NCI-H2227 (cell line): ENCODE results near the gene LRP1B.

Source experiments
- DNase-seq: peaks from one replicate; lab custom pipeline; 2025; ENCODE audit not compliant: unreplicated experiment; lab: John Stamatoyannopoulos, UW

Gene LRP1B

DNA sequence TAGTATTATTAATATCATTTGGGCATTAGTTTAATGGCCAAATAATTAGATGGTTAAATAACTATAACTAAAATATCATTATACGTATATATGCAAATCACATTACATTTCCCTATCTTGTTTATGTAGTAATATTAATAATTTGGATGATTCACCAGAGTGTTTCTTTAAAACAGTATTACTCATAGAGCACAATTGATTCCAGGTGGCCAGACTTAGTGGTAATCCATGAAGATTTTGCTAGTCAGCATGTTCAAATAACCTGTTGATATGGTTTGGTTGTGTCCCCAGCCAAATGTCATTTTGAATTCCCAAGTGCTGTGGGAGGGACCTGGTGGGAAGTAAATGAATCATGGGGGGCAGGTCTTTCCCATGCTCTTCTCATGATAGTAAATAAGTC, 782.3 kb downstream of the LRP1B start:
- no peak for DNase-seq

DNA sequence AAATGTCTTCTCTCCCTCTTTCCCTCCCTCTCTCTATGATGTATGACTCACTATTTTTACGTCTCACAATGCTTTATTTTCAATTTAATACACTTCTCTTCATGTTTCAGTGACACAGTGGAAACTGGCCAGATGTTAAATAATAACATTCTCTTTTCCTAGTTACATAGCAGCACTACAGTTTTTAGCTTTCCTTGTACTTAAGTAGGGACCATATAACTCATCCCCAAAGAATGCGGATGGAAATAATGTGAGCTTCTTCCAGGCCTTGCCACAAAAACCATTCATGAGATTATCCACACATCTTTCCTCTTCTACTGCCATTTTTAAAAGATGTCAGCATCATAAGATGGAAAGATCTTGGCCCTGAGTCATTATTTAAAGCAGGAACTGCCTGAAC, 789.4 kb downstream of the LRP1B start:
- DNase-seq = no peak

DNA sequence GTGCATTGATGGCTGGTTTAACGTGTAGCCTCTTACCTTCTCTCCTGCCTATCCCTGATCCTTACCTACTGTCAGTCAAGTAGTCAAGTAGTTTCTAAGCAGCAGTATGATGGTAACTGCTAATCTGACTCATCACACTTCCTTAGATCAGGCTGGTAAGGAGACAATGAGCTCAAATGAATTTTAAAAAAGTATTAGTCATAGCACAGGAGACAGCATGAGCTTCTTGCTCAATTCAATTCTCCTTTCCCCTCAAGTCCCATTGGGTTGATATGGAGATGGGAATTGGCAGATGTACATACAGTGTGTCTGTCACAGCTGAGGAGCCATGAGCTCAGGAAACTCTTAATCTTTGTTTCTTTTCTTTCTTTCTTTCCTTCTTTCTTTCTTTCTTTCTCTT, 799.7 kb downstream of the LRP1B start:
- DNase-seq = no peak

DNA sequence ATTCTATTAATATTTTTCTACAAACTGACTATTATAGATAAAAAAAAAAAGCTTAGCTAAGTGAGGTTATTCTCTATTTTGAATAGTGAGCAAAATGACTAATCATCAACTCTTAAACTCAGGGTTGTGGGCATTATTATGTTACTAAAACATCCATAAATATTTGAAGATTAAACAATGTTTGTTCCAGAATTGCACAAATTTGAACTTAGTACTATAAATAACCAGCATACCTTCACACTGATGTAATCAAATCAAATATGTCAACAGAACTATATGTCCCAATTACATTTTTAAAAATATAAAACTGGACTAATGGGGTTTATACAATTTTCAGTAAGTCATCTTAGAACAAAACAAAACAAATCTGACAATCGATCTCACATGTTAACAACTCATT, 800.9 kb downstream of the LRP1B start:
- no peak for DNase-seq

DNA sequence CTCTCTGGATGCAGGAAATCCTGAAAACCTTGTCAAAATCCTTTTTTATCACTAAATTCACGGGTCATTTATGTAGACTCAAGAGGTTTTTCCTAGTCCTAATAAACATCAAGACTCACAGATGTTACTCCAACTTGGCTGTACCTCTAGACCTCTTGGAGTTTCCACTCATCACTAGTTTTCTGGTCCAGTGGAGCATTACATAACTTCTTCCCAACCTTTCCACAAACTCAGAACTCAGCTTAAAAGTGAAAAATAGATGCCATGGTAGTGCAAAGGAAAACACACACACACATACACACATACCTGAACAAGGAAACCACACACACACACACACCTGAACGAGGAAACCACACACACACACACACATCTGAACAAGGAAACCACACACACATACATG, 807.2 kb downstream of the LRP1B start:
- no peak for DNase-seq

DNA sequence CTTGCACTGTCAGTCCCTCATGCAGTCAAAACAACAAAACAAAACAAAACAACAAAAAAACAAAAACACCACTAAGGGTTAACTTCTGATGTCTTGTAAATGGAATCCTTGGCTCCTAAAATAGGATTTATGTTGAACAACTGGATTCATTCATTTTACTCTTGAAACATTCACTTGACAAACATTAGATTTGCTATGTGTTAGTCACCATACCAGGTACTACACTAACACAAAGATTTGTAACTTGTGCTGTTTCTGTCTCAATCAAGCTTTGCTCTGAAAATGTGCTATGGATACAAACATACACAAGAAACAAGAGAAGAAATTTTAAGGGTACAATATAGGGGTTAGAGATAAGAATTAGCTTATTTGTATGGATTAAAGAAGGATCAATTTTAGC, 812.8 kb downstream of the LRP1B start:
- DNase-seq = no peak

DNA sequence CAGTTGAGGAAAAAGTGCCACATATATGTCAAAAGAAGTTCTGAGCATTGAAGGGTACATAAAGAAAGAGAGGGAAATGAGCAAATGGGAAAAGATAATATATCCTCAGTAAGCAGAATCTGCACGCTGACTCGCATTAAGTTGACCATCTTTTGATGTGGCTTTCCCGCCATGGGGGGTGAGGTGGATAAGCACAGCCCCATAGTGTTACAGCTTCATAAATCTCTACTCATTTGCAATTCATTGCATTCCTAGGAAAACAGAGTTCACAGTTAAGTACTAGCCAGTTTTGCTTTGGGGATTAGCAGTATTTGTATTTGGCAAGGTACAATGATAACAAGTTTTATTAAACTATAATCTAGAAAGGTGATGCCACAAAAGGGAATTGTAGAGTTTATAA, 814.2 kb downstream of the LRP1B start:
- DNase-seq = no peak

DNA sequence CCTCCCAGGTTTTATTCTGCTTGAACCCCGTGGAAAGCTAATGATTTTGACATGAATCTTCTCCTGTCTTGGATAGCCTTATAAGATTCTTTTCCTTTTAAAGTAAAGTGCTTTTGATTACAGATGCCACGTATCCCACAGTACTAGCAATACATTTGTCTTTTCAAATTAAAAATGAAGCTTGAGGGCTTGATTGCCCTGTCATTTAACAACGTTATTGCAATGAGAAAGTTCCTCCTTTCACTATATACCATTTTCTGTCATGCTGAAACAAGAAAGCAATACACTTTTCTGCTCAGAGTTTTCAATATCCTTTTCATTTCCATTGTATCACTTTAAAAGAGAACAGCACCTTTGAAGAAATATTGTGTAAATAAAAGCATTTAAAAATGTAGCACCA, 814.7 kb downstream of the LRP1B start:
- no peak for DNase-seq

DNA sequence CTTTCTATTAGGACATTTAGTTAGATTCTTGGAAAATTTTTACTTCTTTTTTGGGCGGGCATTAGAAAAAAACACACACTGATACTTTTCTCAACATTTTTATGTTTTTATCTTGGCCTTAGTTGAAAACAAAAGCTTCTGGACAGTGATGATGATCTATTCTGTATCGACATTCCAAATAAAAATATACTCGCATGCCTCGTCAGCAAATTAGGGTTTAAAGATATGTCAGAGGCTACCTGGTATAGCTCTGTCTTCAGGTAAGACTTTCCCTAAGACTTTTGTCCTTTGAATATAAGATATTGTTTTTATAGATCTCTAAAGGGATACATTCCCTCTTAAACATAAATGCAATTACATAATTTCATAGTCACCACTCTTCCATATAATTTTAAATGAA, 816.8 kb downstream of the LRP1B start:
- no peak for DNase-seq

DNA sequence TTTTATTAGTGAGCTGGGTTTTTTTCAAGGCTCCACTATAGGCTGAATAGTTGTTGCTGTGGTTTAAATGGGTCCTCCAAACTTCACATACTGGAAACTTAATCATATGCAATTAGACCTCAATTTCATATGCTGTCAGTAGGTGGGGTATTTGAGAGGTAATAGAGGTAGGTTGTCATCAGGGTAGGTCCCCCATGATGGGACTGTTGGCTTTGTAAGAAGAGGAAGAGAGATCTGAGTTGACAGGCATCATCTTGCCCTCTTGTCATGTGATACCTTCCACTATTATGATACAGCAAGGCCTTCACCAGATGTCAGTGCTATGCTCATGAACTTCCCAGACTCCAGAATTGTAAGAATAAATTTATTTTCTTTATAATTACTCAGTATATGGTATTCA, 819.4 kb downstream of the LRP1B start:
- DNase-seq = no peak

DNA sequence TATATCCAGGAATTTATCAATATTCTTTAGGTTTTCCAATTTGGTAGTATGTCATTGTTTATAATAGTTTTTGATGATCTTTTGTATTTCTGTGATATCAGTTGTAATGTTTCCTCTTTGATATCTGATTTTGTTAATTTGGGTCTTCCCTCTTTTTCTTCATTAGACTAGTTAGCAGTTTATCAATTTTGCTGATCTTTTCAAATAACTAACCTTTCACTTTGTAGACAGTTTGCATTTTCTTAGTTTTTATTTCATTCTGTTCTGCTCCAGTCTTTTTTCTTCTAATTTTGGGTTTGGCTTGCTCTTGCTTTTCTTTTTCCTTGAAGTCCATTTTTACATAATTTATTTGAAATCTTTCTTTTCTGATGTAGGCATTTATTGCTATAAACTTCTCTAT, 824.4 kb downstream of the LRP1B start:
- DNase-seq = no peak

DNA sequence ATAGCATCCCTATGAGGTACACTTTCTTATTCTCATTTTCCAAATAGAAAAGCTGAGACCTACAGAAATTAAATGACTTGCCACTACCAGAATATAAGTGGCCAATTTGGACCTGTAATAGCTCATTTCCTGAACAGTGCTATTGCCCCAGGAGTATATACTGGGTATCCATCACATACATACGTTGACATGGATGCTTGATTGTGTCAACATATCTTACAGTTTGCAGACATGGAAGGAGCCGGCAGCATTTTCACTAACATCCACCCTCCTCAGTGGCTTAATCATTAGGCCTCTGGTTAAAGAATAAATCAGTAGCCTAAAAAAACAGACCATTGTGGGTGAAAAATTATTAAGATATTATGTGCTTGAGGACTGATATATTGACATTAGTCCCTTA, 829.3 kb downstream of the LRP1B start:
- no peak for DNase-seq

DNA sequence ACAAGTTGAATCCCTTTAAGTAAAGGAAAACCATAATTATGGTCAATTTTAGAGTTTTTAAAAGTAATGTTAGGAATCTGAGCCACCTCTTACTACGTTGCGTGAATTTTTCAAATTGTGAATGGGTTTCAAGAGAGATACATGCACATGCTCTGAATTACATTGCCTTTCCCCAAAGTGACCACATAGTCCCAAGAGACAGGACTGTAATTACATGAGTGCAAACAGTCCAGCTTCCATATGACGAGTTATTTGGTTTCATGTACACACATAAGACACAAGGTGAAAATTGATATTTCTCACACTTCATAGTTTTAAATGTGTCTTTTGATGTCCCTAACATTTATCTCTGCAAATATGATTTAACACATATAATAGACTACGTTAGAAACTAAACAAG, 850.8 kb downstream of the LRP1B start:
- DNase-seq = no peak

DNA sequence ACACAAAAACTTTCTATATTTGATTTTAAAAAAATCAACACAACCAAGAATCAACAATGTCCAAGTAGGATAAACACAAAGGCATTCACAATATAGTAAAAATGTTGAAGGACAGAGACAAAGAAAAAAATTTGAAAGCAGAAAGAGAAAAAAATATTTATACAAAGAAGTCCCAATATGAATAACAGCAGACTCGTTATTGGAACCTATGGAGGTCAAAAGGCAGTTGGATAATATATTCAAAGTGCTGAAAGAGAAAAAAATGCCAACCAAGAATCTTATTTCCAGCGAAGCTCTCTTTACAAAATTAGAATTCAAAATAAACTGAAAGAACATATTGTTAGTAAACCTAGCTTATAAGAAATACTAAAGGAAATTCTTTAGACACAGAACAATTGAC, 859.5 kb downstream of the LRP1B start:
- DNase-seq = no peak

DNA sequence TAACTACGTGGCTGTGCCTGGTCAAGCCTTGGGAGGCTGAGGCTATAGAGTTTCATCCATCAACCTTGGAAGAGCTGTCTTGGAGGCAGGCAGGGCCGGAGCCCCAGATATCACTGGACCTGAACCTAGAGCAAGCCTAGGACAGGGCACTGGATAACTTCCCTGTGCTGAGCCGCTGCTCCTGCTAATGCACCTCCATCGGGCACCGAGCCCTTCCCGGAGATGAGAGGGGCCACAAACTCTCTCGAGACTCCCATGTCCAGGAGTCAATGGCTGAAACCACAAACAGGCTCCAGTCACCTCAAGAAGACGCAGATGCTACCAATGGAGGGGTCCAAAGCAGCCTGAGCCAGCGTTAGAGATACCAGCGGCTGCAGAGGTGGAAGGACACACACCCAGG, 866.0 kb downstream of the LRP1B start:
- no peak for DNase-seq

DNA sequence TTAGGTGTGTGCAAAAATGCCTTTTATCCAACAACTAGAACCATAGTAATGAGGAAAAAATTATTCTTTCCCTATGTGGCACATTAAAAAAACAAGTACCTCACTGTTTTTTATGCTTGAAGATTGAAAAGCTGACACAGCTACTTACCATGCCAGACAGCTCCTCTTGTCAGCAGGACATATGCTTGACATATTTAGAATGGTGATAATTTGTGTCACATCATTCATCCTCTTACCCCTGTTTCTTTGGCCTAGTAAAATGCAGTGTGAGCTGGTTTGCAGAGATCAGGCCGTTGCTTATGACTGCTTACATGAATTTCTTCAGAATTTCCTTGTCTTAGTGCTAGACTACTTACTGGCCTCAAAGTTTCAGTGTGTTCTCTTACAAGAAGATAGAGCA, 869.9 kb downstream of the LRP1B start:
- DNase-seq = no peak

DNA sequence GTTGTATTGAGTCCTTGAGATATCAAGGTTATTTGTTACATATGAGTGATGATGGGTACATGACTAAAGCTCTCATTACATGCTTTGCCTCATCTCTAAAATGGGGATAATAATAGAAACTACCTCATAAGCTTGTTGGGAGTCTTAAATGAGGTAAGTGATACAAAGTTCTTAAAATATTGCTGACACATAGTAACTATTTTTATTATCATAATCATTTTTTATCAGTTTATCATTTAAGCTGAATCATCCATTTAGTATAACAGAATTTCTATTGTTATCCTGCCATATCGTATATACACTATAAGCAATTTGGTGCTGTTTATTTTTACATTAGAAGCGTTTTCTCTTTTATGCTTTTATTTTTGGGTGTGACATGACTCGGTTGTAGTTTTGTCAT, 871.1 kb downstream of the LRP1B start:
- no peak for DNase-seq

DNA sequence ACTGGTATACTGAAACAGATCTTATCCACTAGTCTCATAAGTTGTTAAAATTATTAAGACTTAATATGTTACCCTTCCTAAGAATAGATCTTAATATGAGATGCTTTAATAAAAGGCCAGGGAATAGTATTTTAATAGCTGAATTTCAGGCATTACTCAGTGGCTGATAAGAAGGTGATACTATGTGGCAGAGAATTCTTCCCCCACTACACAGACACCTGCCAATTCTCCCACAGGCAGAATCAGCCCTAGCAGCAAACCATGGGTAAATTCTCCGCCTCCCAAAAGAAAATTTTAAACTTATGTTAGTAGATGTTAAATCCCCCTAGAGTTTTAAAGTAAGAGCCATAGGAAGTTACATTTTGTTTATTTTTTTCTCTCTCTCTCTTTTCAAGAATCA, 888.8 kb downstream of the LRP1B start:
- DNase-seq = no peak

DNA sequence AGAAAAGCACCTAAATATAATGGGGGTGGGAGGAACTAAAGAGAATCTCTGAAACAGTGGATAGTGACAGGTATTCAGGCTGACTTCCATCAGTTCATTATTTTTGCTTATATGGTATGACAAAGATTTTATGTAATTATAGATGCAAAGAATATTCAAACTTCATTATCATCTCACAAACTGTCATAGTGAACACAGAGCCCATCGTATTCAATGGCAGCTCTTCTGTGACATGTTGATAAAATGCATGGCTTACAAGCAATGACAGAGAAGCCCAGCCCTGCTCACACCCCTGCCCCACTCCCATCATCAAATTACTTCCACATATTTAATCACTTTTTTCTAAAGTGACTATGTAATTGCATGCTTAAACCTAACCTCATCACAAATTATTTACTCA, 904.3 kb downstream of the LRP1B start:
- no peak for DNase-seq

DNA sequence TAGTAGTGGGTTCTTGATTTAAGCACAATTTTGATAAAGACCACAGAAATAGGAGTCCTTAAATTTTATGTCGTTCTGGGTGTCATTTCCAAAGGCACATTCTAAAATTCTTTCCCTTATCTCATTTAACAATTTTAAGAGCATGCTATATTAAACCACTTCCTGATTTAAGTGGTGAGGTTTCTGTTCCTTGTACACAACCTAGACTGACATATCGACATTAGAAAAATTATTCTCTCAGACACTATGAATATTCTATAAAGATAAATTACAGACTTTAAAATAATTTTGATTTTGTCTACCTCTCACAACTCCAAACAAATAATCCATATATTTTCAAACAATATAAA, 923.8 kb downstream of the LRP1B start:
- no peak for DNase-seq

DNA sequence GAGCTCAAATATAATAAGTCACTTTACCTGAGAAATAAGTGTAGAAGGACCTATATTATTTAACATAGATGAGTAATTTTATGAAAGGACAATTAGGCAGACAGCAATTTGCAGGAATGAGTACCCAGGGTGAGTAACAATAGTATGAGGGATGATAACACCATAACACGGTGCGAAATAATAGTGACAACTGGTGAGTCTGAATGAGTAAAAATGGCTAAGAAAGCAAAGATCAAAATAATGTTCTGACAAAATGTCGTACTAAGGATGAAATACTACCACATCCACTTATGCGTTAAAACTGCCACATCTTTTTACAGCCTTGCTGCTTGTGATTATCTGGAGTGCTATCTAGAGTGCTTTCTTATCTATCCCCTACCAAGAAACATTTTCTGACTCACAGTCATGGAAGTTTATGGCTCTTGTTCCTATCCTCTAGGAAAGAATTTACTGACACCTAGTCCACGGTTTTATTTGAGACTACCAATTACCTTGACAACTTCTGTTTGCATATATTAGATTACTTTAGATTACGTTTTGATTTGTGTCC, 929.7 kb downstream of the LRP1B start:
- DNase-seq = no peak

DNA sequence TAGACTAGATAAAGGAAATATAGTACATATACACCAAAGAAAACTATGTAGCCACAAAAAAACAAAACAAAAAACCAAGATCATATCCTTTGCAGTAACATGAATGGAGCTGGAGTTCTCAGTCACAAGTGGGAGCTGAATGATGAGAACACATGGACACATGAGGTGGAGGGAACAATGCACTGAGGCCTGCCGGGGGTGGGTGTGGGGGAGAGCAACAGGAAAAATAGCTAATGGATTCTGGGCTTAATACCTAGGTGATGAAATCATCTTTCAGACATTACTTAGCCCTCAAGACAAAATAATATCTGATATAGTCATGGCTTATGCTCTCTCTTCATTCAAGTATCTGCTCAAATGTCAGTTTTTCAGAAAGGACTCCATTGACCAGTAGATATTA, 930.6 kb downstream of the LRP1B start:
- DNase-seq = no peak

DNA sequence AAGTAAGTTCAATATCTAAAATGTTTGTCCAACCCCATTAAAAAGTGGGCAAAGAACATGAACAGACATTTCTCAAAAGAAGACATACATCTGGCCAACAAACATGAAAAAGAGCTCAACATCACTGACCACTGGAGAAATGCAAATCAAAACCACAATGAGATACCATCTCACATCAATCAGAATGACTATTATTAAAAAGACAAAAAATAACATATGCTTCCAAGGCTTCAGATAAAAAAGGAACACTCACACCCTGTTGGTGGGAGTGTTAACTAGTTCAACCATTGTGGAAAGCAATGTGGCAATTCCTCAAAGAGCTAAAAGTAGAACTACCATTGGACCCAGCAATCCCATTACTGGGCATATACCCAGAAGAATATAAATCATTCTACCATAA, 931.1 kb downstream of the LRP1B start:
- DNase-seq = no peak

DNA sequence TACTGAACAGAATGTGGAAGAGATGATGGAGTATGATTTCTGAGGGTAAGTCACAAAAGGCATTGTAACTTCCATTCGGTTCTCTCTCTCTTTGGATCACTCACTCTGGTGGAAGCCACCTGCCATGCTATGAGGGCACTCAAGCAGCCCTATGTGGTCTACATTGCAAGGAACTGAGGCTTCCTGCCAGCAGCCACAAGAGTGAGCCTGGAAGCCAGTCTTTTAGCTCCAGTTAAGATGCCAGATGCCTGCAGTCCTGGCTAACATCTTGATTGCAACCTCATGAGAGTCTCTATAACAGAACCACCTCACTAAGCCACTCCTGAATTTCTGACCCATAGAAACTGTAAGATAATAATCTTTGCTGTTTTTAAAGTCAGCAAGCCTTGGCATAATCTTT, 935.7 kb downstream of the LRP1B start:
- no peak for DNase-seq
